K562 (cell line): ENCODE results near the gene ZFYVE28. TPM values are rescaled to one million over a fixed set of nuclear protein-coding genes. Genes with fewer than 3 reads are reported as not detected.

Source experiments
- ASH1L ChIP-seq: fragments of 450-650 bp; IDR thresholded peaks from 2 replicates; pipeline ENCODE4 v1.6.1; 2018; ENCODE audit warnings: borderline replicate concordance, mild to moderate bottlenecking, low read depth; ENCODE audit not compliant: partially characterized antibody
- ATF6 ChIP-seq: sonication (generic); formaldehyde crosslinking; IDR thresholded peaks from 2 replicates; pipeline ENCODE4 v1.4.0; 2020; ENCODE audit warnings: mild to moderate bottlenecking, missing genetic modification reagents
- CREBBP ChIP-seq: IDR thresholded peaks from one replicate; pipeline ENCODE4 v1.6.1; 2012; ENCODE audit warnings: low read depth, mild to moderate bottlenecking, control low read depth, inconsistent platforms, low read length
- CTBP1 ChIP-seq: fragments of 450-650 bp; IDR thresholded peaks from 2 replicates; pipeline ENCODE4 v1.6.1; 2016; ENCODE audit warnings: borderline replicate concordance
- ELF4 ChIP-seq: fragments of 450-650 bp; formaldehyde crosslinking; IDR thresholded peaks from 2 replicates; pipeline ENCODE4 v1.4.0; 2022; ENCODE audit warnings: missing genetic modification characterization
- ETS2 ChIP-seq: IDR thresholded peaks from 2 replicates; pipeline ENCODE4 v1.6.1; 2016; ENCODE audit warnings: borderline replicate concordance, missing genetic modification characterization, mild to moderate bottlenecking, moderate library complexity, missing compliant biosample characterization; ENCODE audit not compliant: poor library complexity, severe bottlenecking
- FOXA1 ChIP-seq: fragments of 450-650 bp; IDR thresholded peaks from 2 replicates; pipeline ENCODE4 v1.6.1; 2016; ENCODE audit warnings: mild to moderate bottlenecking, borderline replicate concordance
- HEY1 ChIP-seq: fragments of 250-450 bp; sonication (Bioruptor Pico); IDR thresholded peaks from 2 replicates; pipeline ENCODE4 v1.5.0; 2020; ENCODE audit warnings: mild to moderate bottlenecking, moderate library complexity, borderline replicate concordance
- HLTF ChIP-seq: fragments of 450-650 bp; IDR thresholded peaks from 2 replicates; pipeline ENCODE4 v1.6.1; 2016
- HNRNPUL1 ChIP-seq: fragments of 200-400 bp; formaldehyde crosslinking; IDR thresholded peaks from 2 replicates; pipeline ENCODE4 v1.6.1; 2017; ENCODE audit warnings: low read length
- HOXB6 ChIP-seq: fragments of 250-450 bp; sonication (Bioruptor Pico); IDR thresholded peaks from 2 replicates; pipeline ENCODE4 v1.5.1; 2022; ENCODE audit warnings: mild to moderate bottlenecking, borderline replicate concordance
- MAFF ChIP-seq: IDR thresholded peaks from 2 replicates; pipeline ENCODE4 v1.6.1; 2012; ENCODE audit warnings: low read length, improper control_type of control experiment
- MNT ChIP-seq, 2 experiments: fragments of 450-650 bp; conservative IDR thresholded peaks; 2 replicates each; pipeline ENCODE4 v1.6.1; 2017; ENCODE audit warnings: mild to moderate bottlenecking in 2 of 2, moderate library complexity in 2 of 2
- SAFB2 ChIP-seq: fragments of 200-400 bp; formaldehyde crosslinking; IDR thresholded peaks from 2 replicates; pipeline ENCODE4 v1.6.1; 2018; ENCODE audit warnings: borderline replicate concordance, low read length, low read depth, moderate library complexity; ENCODE audit not compliant: severe bottlenecking
- STAT6 ChIP-seq: sonication (generic); formaldehyde crosslinking; IDR thresholded peaks from 2 replicates; pipeline ENCODE4 v1.8.1; 2023; ENCODE audit warnings: mild to moderate bottlenecking, missing genetic modification reagents
- ZNF134 ChIP-seq: fragments of 250-450 bp; sonication (Bioruptor Pico); conservative IDR thresholded peaks from 2 replicates; pipeline ENCODE4 v1.4.0; 2020
- ZNF217 ChIP-seq: sonication (generic); formaldehyde crosslinking; IDR thresholded peaks from 2 replicates; pipeline ENCODE4 v1.8.0; 2022; ENCODE audit warnings: mild to moderate bottlenecking, missing genetic modification reagents
- polyA plus RNA-seq, 8 experiments: library from polyadenylated mRNA; depleted of rRNA in 4 of 8; stranded (reverse) in 5 of 8; unstranded in 3 of 8; fragments of >200 nt; fragmentation: Nextera tagmentation in 2 of 8; fragmentation: Illumina TruSeq in 1 of 8; extraction: Ambion mirVana in 2 of 8; extraction: Trizol in 1 of 8; gene quantifications; 2 replicates each; pipeline versions ENCODE4 v1.2.1 to v1.2.3, GENCODE V29; 2011 to 2014; ENCODE audit warnings: inconsistent platforms in 1 of 8, missing spikeins in 1 of 8
- total RNA-seq, 7 experiments: library from RNA; depleted of rRNA in 6 of 7; stranded (reverse); fragments of >200 nt in 6 of 7; fragmentation: Illumina TruSeq in 2 of 7; extraction: Trizol in 2 of 7; gene quantifications; 2 replicates each; pipeline versions ENCODE4 v1.2.1 to v1.2.3, GENCODE V29; 2011 to 2021; ENCODE audit warnings: low replicate concordance in 1 of 7
- TF ChIP-seq, protein P1 (sequence below): sonication (generic); formaldehyde crosslinking; IDR thresholded peaks from 2 replicates; pipeline ENCODE4 v1.8.0; 2023; ENCODE audit warnings: mild to moderate bottlenecking, missing genetic modification reagents

The ZFYVE28 gene
- total and polyA plus RNA-seq, 9 of the 15 experiments (the other 6 are each of a cell fraction or from before 2014, with no cell fraction given), result 1.3 to 24.8 (median 8.9) TPM

- TF ChIP-seq, protein P1, sequence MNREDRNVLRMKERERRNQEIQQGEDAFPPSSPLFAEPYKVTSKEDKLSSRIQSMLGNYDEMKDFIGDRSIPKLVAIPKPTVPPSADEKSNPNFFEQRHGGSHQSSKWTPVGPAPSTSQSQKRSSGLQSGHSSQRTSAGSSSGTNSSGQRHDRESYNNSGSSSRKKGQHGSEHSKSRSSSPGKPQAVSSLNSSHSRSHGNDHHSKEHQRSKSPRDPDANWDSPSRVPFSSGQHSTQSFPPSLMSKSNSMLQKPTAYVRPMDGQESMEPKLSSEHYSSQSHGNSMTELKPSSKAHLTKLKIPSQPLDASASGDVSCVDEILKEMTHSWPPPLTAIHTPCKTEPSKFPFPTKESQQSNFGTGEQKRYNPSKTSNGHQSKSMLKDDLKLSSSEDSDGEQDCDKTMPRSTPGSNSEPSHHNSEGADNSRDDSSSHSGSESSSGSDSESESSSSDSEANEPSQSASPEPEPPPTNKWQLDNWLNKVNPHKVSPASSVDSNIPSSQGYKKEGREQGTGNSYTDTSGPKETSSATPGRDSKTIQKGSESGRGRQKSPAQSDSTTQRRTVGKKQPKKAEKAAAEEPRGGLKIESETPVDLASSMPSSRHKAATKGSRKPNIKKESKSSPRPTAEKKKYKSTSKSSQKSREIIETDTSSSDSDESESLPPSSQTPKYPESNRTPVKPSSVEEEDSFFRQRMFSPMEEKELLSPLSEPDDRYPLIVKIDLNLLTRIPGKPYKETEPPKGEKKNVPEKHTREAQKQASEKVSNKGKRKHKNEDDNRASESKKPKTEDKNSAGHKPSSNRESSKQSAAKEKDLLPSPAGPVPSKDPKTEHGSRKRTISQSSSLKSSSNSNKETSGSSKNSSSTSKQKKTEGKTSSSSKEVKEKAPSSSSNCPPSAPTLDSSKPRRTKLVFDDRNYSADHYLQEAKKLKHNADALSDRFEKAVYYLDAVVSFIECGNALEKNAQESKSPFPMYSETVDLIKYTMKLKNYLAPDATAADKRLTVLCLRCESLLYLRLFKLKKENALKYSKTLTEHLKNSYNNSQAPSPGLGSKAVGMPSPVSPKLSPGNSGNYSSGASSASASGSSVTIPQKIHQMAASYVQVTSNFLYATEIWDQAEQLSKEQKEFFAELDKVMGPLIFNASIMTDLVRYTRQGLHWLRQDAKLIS (CRISPR knock-in tag), result no peak
- TF ChIP-seq ELF4 (CRISPR knock-in tag) (no peak), CTBP1 (peak; percentile 72), HNRNPUL1 (no peak), HOXB6 (CRISPR knock-in tag) (no peak), SAFB2 (no peak), STAT6 (CRISPR knock-in tag) (0 out of 2 replicates have a peak, but pooled peaks have one; percentile 37), MNT (conservative IDR thresholded peaks at IDR 0.05) (peak; percentile 73 to 87), ZNF217 (CRISPR knock-in tag) (no peak), CREBBP (no peak), ZNF134 (CRISPR knock-in tag) (no peak), FOXA1 (no peak), ATF6 (CRISPR knock-in tag) (no peak), HLTF (no peak), ETS2 (tag) (no peak), MAFF (no peak), HEY1 (CRISPR knock-in tag) (no peak), ASH1L (no peak)
Measured at GRCh38 chr4:2412885-2413716, 5.3 kb downstream of the ZFYVE28 start (continued).
